Hepatocyte (in vitro differentiated cells): ENCODE data around the gene AMIGO2. TPM values are rescaled to one million over a fixed set of nuclear protein-coding genes. Genes with fewer than 3 reads are reported as not detected.
"Not testable (repeated sequence)": the region's sequence is repeated elsewhere in the genome, so short reads cannot be mapped to it uniquely, and the experiment has no call there.

Source experiments
- DNase-seq: peaks from one replicate; pipeline ENCODE4 v3.0.0-alpha.2; 2016; ENCODE audit warnings: low spot score
- H2AFZ ChIP-seq: fragments of 200-600 bp; sonication (generic); 2 replicates; pipeline ENCODE4 v1.6.0; 2016; ENCODE audit warnings: antibody characterized with exemption, mild to moderate bottlenecking
- H3K27ac ChIP-seq: fragments of 200-600 bp; sonication (generic); 2 replicates; pipeline ENCODE4 v1.5.1; 2016; ENCODE audit warnings: mild to moderate bottlenecking
- H3K27me3 ChIP-seq: fragments of 200-600 bp; sonication (generic); 2 replicates; pipeline ENCODE4 v1.6.1; 2016
- H3K36me3 ChIP-seq: fragments of 200-600 bp; sonication (generic); replicated peaks from 2 replicates; pipeline ENCODE4 v1.5.1; 2016; ENCODE audit warnings: low read depth; ENCODE audit not compliant: insufficient read depth
- H3K4me1 ChIP-seq: fragments of 200-600 bp; sonication (generic); 2 replicates; pipeline ENCODE4 v1.5.1; 2016; ENCODE audit warnings: mild to moderate bottlenecking, moderate library complexity; ENCODE audit not compliant: insufficient read depth
- H3K4me2 ChIP-seq: fragments of 200-600 bp; sonication (generic); 2 replicates; pipeline ENCODE4 v1.6.0; 2016
- H3K4me3 ChIP-seq: fragments of 200-600 bp; sonication (generic); 2 replicates; pipeline ENCODE4 v1.5.1; 2016; ENCODE audit warnings: mild to moderate bottlenecking
- H3K79me2 ChIP-seq: fragments of 200-600 bp; sonication (generic); 2 replicates; pipeline ENCODE4 v1.6.0; 2017; ENCODE audit warnings: mild to moderate bottlenecking
- H3K9me2 ChIP-seq: fragments of 200-600 bp; sonication (generic); replicated peaks from 2 replicates; pipeline ENCODE4 v1.6.0; 2017; ENCODE audit warnings: mild to moderate bottlenecking; ENCODE audit not compliant: insufficient read depth
- H3K9me3 ChIP-seq: fragments of 200-600 bp; sonication (generic); 2 replicates; pipeline ENCODE4 v1.5.1; 2016; ENCODE audit warnings: low read depth, mild to moderate bottlenecking
- H4K20me1 ChIP-seq: fragments of 200-600 bp; sonication (generic); 2 replicates; pipeline ENCODE4 v1.6.0; 2016; ENCODE audit warnings: mild to moderate bottlenecking; ENCODE audit not compliant: insufficient read depth, poor library complexity, severe bottlenecking
- CTCF ChIP-seq: fragments of 200-600 bp; sonication (generic); IDR thresholded peaks from 2 replicates; pipeline ENCODE4 v1.5.1; 2016; ENCODE audit warnings: antibody characterized with exemption, mild to moderate bottlenecking; ENCODE audit not compliant: poor library complexity
- EZH2 ChIP-seq: fragments of 200-600 bp; sonication (generic); IDR thresholded peaks from 2 replicates; pipeline ENCODE4 v1.6.1; 2016; ENCODE audit warnings: antibody characterized with exemption, mild to moderate bottlenecking, borderline replicate concordance
- EZH2phosphoT487 ChIP-seq: fragments of 200-600 bp; sonication (generic); IDR thresholded peaks from one replicate; pipeline ENCODE4 v1.6.1; 2018; ENCODE audit warnings: antibody characterized with exemption, mild to moderate bottlenecking, low read depth, moderate library complexity; ENCODE audit not compliant: unreplicated experiment, severe bottlenecking
- WGBS: methylation state at CpG from one replicate; pipeline ENCODE4 v1.1.6; 2016; ENCODE audit warnings: low lambda C conversion rate; ENCODE audit errors: missing lambda C conversion rate; 5-methylcytosine and 5-hydroxymethylcytosine counted together
- polyA plus RNA-seq: library from polyadenylated mRNA; unstranded; fragments of >200 nt; fragmentation: Nextera tagmentation; extraction: Ambion mirVana; gene quantifications from 2 replicates; pipeline ENCODE4 v1.2.1, GENCODE V29; 2016
- total RNA-seq: library from RNA; depleted of rRNA; stranded (reverse); fragments of >200 nt; gene quantifications from 2 replicates; pipeline ENCODE4 v1.2.3, GENCODE V29; 2014

AMIGO2 gene
- total and polyA plus RNA-seq, 2 experiments from 2014 or later, result 57.8 to 65.6 TPM

DNA sequence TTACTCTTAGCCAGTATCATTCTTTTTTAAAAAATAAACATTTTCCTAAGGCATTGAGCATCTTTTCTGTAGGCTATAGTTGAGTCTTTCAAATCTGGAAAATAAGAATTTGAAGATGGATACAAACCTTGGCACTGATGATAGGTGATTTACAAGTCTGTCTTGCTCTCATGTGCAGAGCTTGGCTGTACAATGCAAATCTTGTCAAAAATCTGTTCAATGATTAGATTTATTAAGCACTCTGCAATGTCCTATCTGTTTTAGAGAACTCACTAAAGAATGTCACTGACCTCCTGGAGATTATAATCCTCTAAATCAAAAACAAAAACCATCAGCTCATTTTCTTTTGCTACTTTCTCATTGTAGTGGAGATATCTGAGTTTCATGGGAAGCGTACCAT lies 42.8 kb upstream of the AMIGO2 start:
- 97% methylated on average over 1 of the region's 1 CpG for WGBS
- H4K20me1 ChIP-seq, result no peaks in the 10 kb centered on the region
- H3K79me2 ChIP-seq, result no peaks in the 10 kb centered on the region
- H3K27ac ChIP-seq, result no peak overlapping the region
- no peak overlapping the region for H2AFZ ChIP-seq
- H3K4me3 ChIP-seq, result no peak overlapping the region
- TF ChIP-seq CTCF, result no peak
- no peak for TF ChIP-seq EZH2
- TF ChIP-seq EZH2phosphoT487, result no peak
- DNase-seq, result no peak
- no peaks in the 10 kb centered on the region for H3K9me2 ChIP-seq
- H3K9me3 ChIP-seq, result no peaks in the 10 kb centered on the region
- H3K27me3 ChIP-seq, result no peaks in the 10 kb centered on the region
- no peaks in the 10 kb centered on the region for H3K4me1 ChIP-seq
- H3K36me3 ChIP-seq, result no peaks in the 10 kb centered on the region
- no peak overlapping the region for H3K4me2 ChIP-seq

- no peak for TF ChIP-seq CTCF
- no peak for TF ChIP-seq EZH2phosphoT487
- TF ChIP-seq EZH2, result no peak
- H3K27ac ChIP-seq, result no peak overlapping the region
- 92% methylated on average over 5 of the region's 5 CpGs for WGBS
- no peaks in the 10 kb centered on the region for H3K4me1 ChIP-seq
- H3K79me2 ChIP-seq, result no peaks in the 10 kb centered on the region
- no peak for DNase-seq
- H4K20me1 ChIP-seq, result no peaks in the 10 kb centered on the region
- H2AFZ ChIP-seq, result no peak overlapping the region
- H3K4me2 ChIP-seq, result no peak overlapping the region
- no peaks in the 10 kb centered on the region for H3K9me2 ChIP-seq
- no peak overlapping the region for H3K4me3 ChIP-seq
- H3K36me3 ChIP-seq, result no peaks in the 10 kb centered on the region
- H3K27me3 ChIP-seq, result no peaks in the 10 kb centered on the region
- H3K9me3 ChIP-seq, result no peaks in the 10 kb centered on the region
Observed at GRCh38 chr12:47121146-47121545, 41.4 kb upstream of the AMIGO2 start.

DNA sequence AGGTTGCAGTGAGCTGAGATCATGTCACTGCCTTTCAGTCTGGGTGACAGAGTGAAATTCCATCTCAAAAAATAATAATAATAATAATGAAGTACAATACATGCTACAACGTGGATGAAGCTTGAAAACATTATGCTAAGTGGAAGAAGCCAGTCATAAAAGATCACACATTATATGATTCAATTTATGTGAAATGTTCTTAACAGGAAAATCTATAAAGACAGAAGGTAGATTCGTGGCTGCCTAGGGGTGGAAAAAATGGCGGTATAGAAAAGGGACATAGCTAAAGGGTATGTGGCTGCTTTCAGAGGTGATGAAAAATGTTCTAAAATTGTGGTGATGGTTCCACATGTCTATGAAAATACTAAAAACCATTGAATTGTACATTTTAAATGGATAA lies 41.0 kb upstream of the AMIGO2 start:
- H3K9me3 ChIP-seq, result no peaks in the 10 kb centered on the region
- WGBS, result 95% methylated on average over 3 of the region's 3 CpGs
- no peak overlapping the region for H2AFZ ChIP-seq
- no peaks in the 10 kb centered on the region for H3K36me3 ChIP-seq
- H4K20me1 ChIP-seq, result no peaks in the 10 kb centered on the region
- H3K27me3 ChIP-seq, result no peaks in the 10 kb centered on the region
- no peaks in the 10 kb centered on the region for H3K79me2 ChIP-seq
- H3K4me3 ChIP-seq, result no peak overlapping the region
- no peak for DNase-seq
- TF ChIP-seq EZH2phosphoT487 (no peak), EZH2 (no peak), CTCF (no peak)
- H3K4me2 ChIP-seq, result no peak overlapping the region
- no peaks in the 10 kb centered on the region for H3K4me1 ChIP-seq
- H3K27ac ChIP-seq, result no peak overlapping the region
- H3K9me2 ChIP-seq, result no peaks in the 10 kb centered on the region

DNA sequence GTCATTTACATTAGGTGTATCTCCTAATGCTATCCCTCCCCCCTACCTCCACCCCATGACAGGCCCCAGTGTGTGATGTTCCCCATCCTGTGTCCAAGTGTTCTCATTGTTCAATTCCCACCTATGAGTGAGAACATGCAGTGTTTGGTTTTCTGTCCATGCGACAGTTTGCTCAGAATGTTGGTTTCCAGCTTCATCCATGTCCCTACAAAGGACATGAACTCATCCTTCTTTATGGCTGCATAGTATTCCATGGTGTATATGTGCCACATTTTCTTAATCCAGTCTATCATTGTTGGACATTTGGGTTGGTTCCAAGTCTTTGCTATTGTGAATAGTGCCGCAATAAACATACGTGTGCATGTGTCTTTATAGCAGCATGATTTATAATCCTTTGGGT lies 37.5 kb upstream of the AMIGO2 start:
- not testable (repeated sequence) for H3K4me2 ChIP-seq, H3K27ac ChIP-seq, H3K4me3 ChIP-seq, DNase-seq, H3K36me3 ChIP-seq, H3K9me2 ChIP-seq, H3K4me1 ChIP-seq, H3K79me2 ChIP-seq, H3K9me3 ChIP-seq, H3K27me3 ChIP-seq, H4K20me1 ChIP-seq, H2AFZ ChIP-seq
- WGBS, result 29% methylated on average over 1 of the region's 3 CpGs
